Stimulated activated CD8-positive, alpha-beta memory T cell treated with anti-CD3 and anti-CD28 coated beads, Interleukin-4, amount 100 ng/mL, for 48 hours (primary cell): ENCODE data around the gene LSMEM2.
A peak's percentile ranks its signal among the peaks of the same experiment; 100 is the strongest.
"Not testable (repeated sequence)": the region's sequence is repeated elsewhere in the genome, so short reads cannot be mapped to it uniquely, and the experiment has no call there.

Source experiments
- DNase-seq: peaks from one replicate; pipeline ENCODE4 v3.0.0-alpha.2; 2020

LSMEM2 gene

GRCh38 chr3:50284121-50284520 is 5.2 kb downstream of the LSMEM2 start:
- not testable (repeated sequence) for DNase-seq

GRCh38 chr3:50286322-50287227 is 7.7 kb downstream of the LSMEM2 start:
- no peak for DNase-seq

DNA sequence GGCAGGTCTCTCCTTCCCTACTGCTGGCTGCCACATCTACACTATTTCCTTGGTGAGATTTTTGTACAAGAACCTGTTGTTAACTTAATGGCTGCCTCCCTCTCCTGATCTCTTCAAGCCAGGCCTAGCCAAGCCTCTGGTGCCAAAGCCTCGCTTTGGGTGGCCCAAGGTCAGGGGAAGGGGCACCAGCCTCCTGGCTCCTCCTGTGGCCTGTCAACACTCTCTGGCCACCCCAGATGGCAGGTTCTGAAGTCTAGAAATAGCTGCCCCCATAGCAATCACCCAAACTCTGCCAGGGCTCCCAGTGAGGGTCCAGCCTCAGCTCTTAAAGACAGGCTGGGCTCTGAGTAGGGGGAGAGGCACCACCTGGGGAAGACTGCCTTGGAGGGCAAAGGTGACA is 8.4 kb downstream of the LSMEM2 start:
- no peak for DNase-seq

GRCh38 chr3:50288387-50289007 is 9.6 kb downstream of the LSMEM2 start:
- no peak for DNase-seq

DNA sequence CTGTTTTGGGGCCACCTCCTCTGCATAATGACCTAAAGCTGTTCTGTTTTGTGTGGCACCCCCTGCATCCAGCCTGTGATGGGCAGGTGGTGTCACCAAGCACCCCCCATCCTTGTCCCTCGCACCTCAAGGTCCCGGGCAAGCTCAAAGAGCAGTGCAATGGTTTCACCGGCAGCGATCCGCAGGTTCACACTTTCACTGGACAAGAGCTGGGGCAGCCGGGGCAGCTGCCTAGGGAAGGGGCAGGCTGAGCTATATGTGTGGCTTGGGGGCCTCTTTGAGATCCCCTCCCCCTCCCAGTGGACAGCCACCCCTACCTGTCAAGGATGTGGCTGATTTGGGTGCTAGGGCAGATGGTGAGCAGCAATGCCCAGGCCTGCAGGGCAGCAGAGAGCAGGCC is 10.2 kb downstream of the LSMEM2 start:
- DNase-seq, result no peak

DNA sequence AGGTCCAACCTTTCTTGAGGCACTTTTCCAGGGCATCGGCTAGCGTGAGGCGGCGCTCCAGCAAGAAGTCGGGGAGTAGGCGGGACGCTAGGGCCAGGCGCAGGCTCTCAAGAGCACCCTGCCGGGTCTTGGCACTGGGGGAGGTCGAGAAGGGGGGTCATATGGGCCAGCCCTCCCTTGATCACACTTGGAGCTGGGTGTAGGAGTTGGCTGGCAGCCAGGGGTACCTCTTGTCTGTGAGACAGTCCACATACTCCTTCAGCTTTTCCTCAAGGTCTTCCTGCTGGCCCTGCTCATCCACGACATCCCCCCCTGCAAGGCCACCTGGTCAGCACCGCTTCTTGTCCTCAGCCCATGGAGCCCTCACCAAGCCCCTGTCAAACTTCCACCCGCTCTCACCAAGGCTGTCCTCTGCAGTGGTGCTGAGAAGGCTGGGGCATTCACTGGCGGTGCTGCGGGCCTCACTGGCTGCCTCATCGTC is 11.3 kb downstream of the LSMEM2 start:
- no peak for DNase-seq

DNA sequence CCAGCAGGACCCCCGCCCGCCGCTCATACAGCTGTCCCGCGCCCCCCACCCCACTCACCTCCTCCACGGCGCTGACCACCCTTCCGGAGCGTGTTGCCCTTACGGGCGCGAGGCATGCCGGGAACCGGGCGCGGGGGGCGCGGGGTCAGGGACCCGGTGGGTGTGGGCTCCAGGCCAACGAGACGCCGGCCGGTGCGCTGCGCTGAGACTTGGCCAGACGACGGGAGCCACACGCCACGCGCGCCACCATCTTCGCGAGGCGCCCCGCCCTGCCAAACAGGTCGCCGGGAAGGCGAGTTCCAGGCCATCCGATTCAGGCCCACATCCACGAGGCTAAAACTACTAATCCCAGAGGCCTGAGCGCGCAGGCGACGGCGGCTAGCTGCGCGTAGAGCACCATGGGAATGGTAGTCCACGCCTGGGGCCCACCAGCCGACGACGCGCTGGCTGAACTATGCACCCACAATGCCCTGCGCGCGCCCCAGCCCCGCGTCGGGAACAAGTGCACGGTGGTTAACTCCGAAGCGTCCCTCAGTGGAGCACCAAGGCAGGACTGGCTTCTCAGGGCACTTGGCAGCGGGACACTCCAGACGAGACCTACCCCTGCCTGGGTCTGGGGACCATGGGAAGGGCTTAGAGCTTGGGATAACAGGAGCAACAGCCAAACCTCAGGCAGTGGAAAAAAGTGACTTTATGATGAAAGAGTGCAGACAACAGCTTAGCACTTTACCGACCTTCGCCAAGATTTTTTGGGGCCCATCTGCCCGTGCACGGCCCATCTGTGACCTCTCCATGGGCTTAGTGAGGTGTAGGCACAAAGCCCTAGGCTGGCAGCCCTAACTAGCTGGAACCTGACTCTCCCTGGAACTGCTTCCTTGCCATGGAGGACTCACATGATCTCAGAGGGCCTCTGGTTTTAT is 13.5 kb downstream of the LSMEM2 start, which contains the start of gene IFRD2:
IFRD2 (minus strand) TSS at position 271 of the 920 bp plus-strand sequence; CDS start at position 116, 155 bp downstream.
- DNase-seq, result peak; percentile 95

DNA sequence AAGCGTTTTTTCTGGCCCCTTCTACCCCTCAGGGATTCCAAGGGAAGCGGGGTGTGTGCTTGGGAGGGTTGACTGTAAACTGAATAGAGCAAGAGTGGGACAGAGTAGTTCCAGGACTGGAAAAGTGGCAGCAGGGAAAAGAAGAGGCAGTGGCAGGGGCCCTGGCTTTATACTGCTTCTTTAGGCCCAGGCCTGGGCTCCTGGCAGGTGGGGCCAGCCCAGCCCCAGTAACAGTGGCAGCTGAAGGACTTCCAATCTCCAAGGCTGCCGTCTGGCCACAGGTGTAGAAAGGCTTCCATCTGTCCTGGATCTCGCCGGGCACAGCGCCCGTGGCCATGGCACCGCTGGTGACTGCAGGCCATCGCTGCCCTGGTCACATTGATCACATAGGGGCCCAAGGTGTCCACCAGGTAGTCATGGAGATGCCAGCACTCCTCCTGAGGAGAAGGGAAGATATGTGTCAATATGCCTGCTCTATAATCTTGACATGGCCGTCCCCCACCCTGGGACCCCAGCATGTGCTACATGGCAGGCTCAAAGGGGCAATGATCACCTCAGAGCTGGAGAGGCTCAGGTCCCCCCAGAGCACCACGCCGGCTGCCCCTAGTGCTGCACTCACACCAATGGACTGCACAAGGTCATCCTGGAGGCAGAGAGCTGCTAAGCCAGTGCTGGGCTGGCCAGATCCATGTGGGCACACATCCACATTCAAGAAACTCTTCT is 14.4 kb downstream of the LSMEM2 start:
- DNase-seq, result no peak

DNA sequence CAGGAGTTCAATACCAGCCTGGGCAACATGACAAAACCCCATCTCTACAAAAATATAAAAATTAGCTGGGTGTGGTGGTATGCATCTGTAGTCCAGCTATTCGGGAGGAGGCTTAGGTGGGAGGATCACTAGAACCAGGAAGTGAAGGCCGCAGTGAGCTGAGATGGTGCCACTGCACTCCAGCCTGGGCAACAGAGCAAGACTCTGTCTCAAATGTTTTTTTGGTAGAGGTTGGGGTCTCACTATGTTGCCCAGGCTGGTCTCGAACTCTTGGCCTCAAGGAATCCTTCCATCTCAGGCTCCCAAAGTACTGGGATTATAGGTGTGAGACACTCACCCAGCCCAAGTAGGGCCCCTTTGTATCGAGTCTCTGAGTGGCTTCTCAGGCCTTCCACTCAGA is 15.2 kb downstream of the LSMEM2 start:
- no peak for DNase-seq

- no peak for DNase-seq
Measured at GRCh38 chr3:50294492-50295403, 15.9 kb downstream of the LSMEM2 start.

- DNase-seq, result no peak
Measured at GRCh38 chr3:50295553-50296431, 16.9 kb downstream of the LSMEM2 start.

- DNase-seq, result no peak
Measured at GRCh38 chr3:50296721-50297383, 18.0 kb downstream of the LSMEM2 start.

DNA sequence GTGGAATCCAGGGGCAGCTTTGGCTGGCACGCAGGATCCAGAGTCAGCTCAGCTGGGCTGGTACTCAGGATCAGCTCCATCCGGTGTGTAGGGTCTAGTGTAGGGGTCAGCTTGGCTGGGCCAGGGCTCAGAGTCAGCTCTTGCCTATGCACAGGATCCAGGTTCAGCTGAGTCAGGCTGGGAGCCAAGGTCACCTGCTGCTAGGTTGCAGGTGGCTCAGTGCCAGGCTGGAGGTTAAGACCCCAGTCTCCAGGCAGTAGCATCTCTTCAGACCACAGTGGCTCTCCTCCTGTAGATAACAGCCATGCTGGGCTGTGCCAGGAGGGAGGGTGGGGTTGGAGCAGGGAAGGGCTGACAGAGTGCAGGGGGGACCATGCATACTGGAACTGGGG is 18.5 kb downstream of the LSMEM2 start:
- DNase-seq, result no peak

DNA sequence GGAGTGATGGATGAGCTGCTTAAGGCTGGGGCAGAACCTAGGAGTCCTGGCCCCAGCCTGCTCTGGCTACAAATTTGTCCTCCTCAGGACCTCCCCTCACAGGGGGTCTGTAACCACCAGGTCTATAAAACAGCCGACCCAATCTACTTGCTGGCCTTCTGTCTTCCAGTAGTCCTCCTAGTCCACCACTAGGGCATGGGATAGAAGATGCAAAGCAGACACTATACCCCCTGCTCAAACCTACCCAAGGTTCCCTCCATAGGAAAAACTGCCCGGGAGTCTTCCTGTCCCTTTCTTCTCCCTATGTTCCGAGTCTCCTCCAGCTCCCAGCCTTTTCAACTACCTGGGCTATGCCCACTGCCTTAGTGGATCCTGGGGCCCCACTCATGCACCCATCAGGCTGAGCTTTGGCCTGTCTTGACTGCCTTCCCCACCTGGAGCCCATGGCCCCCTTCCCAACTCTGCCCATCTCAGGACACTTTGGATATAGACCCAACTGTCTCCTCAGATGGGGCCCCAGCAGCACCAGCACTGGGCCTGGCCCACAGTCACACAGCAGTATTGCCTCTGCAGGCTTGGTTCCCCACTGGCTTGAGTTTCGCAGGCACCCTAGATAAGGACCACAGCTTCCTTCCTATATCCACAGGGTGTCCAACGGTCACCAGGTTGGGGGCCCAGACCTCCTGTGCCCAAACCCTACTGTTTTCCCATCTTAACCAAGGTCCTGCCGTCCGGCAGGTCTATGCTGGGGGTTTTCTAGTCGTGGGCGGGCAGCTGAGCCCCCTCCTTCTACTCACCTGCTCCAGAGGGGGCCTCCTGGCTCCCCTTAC is 19.2 kb downstream of the LSMEM2 start:
- no peak for DNase-seq

DNA sequence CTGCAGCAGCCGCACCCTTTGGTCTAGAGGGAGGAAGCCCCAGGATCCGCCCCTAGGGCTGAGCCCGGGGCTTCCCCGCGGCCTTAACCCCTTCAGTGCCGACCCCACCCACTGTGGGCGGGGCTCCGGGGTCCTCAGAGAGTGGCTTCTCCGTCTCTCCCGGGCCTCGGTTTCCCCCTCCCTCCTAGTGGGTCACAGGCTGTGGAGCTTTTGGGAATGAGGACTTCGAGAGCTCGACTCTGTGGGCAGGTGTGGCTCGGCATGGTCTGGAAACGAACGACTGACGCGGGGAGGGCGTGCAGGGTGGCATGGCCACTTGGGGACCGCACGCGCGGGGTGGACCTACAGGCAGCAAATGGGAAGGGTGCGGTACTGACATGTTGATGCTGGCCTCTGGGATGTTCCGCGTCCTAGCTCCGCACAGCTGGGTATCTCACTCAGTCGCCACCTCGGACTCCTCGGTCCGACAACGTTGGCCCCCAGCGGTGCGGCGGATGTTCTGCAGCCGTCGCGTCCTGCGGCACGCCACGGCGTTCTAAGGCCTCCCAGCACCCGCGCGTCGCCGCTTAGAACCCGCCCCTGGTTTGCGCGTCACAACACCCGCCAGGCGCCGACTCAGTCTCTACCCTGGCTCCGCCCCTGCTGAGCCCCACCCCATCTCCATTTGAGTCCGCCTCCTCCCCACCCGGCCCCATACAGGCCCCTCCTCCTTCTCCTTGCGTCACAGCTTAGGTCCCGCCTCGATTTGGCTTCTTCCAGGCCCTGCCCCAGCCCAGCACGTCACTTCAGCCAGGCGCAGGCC is 20.1 kb downstream of the LSMEM2 start, which contains the start of the genes HYAL3 and NAA80:
HYAL3 (minus strand) TSS at position 570 of the 802 bp plus-strand sequence. CDS start 3,803 bp downstream, outside the sequence.
NAA80 (minus strand) TSS at position 570 of the 802 bp plus-strand sequence. CDS start 1,942 bp downstream, outside the sequence.
- peak; percentile 100 for DNase-seq

- DNase-seq, result no peak
Measured at GRCh38 chr3:50299638-50299928, 20.7 kb downstream of the LSMEM2 start.

DNA sequence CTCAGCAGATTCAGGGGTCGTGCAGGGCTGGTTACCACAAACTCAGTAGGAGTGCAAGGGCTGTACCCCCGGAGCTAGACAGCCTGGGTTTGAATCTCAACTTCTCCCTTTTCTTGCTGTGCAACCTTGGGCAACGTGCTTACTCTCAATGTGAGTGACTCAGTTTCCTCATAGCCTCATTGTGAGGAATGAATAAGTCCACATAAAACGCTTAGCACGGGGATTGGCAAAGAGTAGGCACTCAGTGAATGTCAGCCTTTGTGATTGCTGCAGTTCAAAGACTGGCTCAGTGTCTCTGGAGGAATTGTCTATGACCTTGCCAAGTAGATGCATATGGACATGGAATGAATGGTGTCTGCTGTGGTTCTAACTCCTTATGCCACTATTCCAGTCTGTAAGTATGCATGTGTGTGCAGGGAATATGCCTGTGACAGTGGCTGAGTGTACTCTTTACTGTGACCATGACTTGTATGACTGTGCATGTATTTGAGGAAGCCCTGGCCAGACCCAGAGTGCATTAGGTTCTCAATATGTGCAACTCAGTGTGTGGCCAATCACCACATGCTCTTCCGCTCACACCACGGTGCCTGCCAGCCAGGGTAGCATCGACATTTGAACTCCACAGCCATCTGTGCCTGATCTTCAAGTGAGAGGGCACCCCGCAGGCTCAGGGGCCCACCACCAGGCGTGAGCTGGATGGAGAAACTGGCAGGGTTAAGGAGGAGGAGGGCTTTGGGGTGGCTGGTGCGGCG is 21.2 kb downstream of the LSMEM2 start:
- DNase-seq, result no peak
